HG02763 (cell line): Measurements from ENCODE around the gene WBP2.
"Not testable (repeated sequence)": the region's sequence is repeated elsewhere in the genome, so short reads cannot be mapped to it uniquely, and the experiment has no call there.

Experiments
- ATAC-seq: cut with Tn5 transposase; IDR thresholded peaks from one replicate; pipeline ENCODE4 v1.9.1; 2021; ENCODE audit warnings: mild to moderate bottlenecking, moderate library complexity; ENCODE audit not compliant: unreplicated experiment

WBP2 gene

GRCh38 chr17:75889454-75889853, 34.3 kb upstream of the WBP2 start:
- no peak for ATAC-seq

- ATAC-seq = no peak
These were observed 33.3 kb upstream of the WBP2 start for GRCh38 chr17:75888484-75888883.

GRCh38 chr17:75885860-75886259, 30.7 kb upstream of the WBP2 start:
- not testable (repeated sequence) for ATAC-seq

GRCh38 chr17:75885431-75885830, 30.3 kb upstream of the WBP2 start:
- no peak for ATAC-seq

- ATAC-seq = no peak
These were observed 26.7 kb upstream of the WBP2 start for GRCh38 chr17:75881678-75882454.

- ATAC-seq = no peak
These were observed 25.1 kb upstream of the WBP2 start for GRCh38 chr17:75880266-75880665.

- peak; percentile 12 for ATAC-seq
These were observed 23.3 kb upstream of the WBP2 start, which contains the start of gene TRIM47 for GRCh38 chr17:75878174-75878998. Gene TRIM47 (minus strand): TSS chr17:75878581. CDS start chr17:75878548, 33 bp downstream.

- peak; percentile 51 for ATAC-seq
These were observed 22.6 kb upstream of the WBP2 start for GRCh38 chr17:75877752-75878173.

GRCh38 chr17:75876938-75877751, 22.0 kb upstream of the WBP2 start:
- ATAC-seq = no peak

- no peak for ATAC-seq
These were observed 21.2 kb upstream of the WBP2 start for GRCh38 chr17:75876190-75876937.

GRCh38 chr17:75875940-75876189, 20.7 kb upstream of the WBP2 start:
- ATAC-seq = no peak

GRCh38 chr17:75875182-75875939, 20.2 kb upstream of the WBP2 start:
- ATAC-seq = no peak

- no peak for ATAC-seq
These were observed 19.4 kb upstream of the WBP2 start for GRCh38 chr17:75874323-75875181.

- ATAC-seq = no peak
These were observed 18.6 kb upstream of the WBP2 start for GRCh38 chr17:75873587-75874322.

GRCh38 chr17:75872434-75873351, 17.6 kb upstream of the WBP2 start:
- ATAC-seq = no peak

GRCh38 chr17:75870228-75870627, 15.1 kb upstream of the WBP2 start:
- not testable (repeated sequence) for ATAC-seq
